Measurements from ENCODE around the gene PGM5.
"Not testable (repeated sequence)": the region's sequence is repeated elsewhere in the genome, so short reads cannot be mapped to it uniquely, and the experiment has no call there.

Gene PGM5

GRCh38 chr9:68356380-68357118, at the start of gene PGM5:
TSS of gene PGM5 (plus strand) at chr9:68356611. CDS start at chr9:68357128, 517 bp downstream.
- not testable (repeated sequence) for DNase-seq

- DNase-seq: not testable (repeated sequence)
Observed at GRCh38 chr9:68307127-68307526, 49.3 kb upstream of the PGM5 start.

- not testable (repeated sequence) for DNase-seq
Observed at GRCh38 chr9:68307654-68308053, 48.8 kb upstream of the PGM5 start.

- not testable (repeated sequence) for DNase-seq
Observed at GRCh38 chr9:68311208-68311607, 45.2 kb upstream of the PGM5 start.

- DNase-seq: not testable (repeated sequence)
Observed at GRCh38 chr9:68318209-68318608, 38.2 kb upstream of the PGM5 start.

- DNase-seq: not testable (repeated sequence)
Observed at GRCh38 chr9:68323749-68324148, 32.7 kb upstream of the PGM5 start.

GRCh38 chr9:68324518-68324917, 31.9 kb upstream of the PGM5 start:
- DNase-seq: not testable (repeated sequence)

- not testable (repeated sequence) for DNase-seq
Observed at GRCh38 chr9:68329106-68329505, 27.3 kb upstream of the PGM5 start.

GRCh38 chr9:68330531-68331173, 25.8 kb upstream of the PGM5 start:
- DNase-seq: not testable (repeated sequence)

- DNase-seq: not testable (repeated sequence)
Observed at GRCh38 chr9:68332122-68332521, 24.3 kb upstream of the PGM5 start.

GRCh38 chr9:68335935-68336334, 20.5 kb upstream of the PGM5 start:
- DNase-seq: not testable (repeated sequence)

GRCh38 chr9:68336639-68337339, 19.6 kb upstream of the PGM5 start:
- not testable (repeated sequence) for DNase-seq

GRCh38 chr9:68338000-68338399, 18.4 kb upstream of the PGM5 start:
- DNase-seq: not testable (repeated sequence)

- not testable (repeated sequence) for DNase-seq
Observed at GRCh38 chr9:68342265-68343025, 14.0 kb upstream of the PGM5 start.

GRCh38 chr9:68343242-68343641, 13.2 kb upstream of the PGM5 start:
- not testable (repeated sequence) for DNase-seq

GRCh38 chr9:68343992-68344391, 12.4 kb upstream of the PGM5 start:
- not testable (repeated sequence) for DNase-seq

GRCh38 chr9:68351689-68352088, 4.7 kb upstream of the PGM5 start:
- not testable (repeated sequence) for DNase-seq

- DNase-seq: not testable (repeated sequence)
Observed at GRCh38 chr9:68355993-68356379, 425 bp upstream of the PGM5 start.

GRCh38 chr9:68357119-68357714, 806 bp downstream of the PGM5 start:
- not testable (repeated sequence) for DNase-seq

GRCh38 chr9:68366933-68367547, 10.6 kb downstream of the PGM5 start:
- DNase-seq: not testable (repeated sequence)

GRCh38 chr9:68375789-68376188, 19.4 kb downstream of the PGM5 start:
- not testable (repeated sequence) for DNase-seq

GRCh38 chr9:68377723-68378122, 21.3 kb downstream of the PGM5 start:
- not testable (repeated sequence) for DNase-seq
